Keratinocyte (primary cell): ENCODE measurements around the gene FHOD1. TPM values are rescaled to one million over a fixed set of nuclear protein-coding genes. Genes with fewer than 3 reads are reported as not detected.
A peak's percentile ranks its signal among the peaks of the same experiment; 100 is the strongest.

Source experiments
- DNase-seq: peaks from one replicate; pipeline ENCODE4 v3.0.0-alpha.2; 2011; ENCODE audit warnings: low read depth, missing footprints, low spot score
- FAIRE-seq: peaks from 2 replicates; lab custom pipeline; 2011; peaks lifted over from hg19 to GRCh38; lab: Jason Lieb, UNC
- H2AFZ ChIP-seq: 2 replicates; pipeline ENCODE4 v1.6.0; 2012; ENCODE audit warnings: low read length, control low read depth, inconsistent platforms; ENCODE audit not compliant: control insufficient read depth
- H3K27ac ChIP-seq: 2 replicates; pipeline ENCODE4 v1.5.1; 2011; ENCODE audit warnings: low read length; ENCODE audit not compliant: control insufficient read depth, insufficient read depth
- H3K27me3 ChIP-seq: 3 replicates; pipeline ENCODE4 v1.6.0; 2011; ENCODE audit warnings: low read length; ENCODE audit not compliant: control insufficient read depth, insufficient read depth; ENCODE audit errors: extremely low read depth
- H3K36me3 ChIP-seq, 2 experiments: 2 replicates in 1 of 2; 3 replicates in 1 of 2; pipeline ENCODE4 v1.5.1; 2011; ENCODE audit warnings: low read length in 2 of 2, mild to moderate bottlenecking in 1 of 2; ENCODE audit not compliant: control insufficient read depth in 2 of 2, insufficient read depth in 2 of 2; ENCODE audit errors: extremely low read depth in 1 of 2
- H3K4me1 ChIP-seq: 3 replicates; pipeline ENCODE4 v1.5.1; 2011; ENCODE audit warnings: low read length; ENCODE audit not compliant: control insufficient read depth, insufficient read depth; ENCODE audit errors: extremely low read depth
- H3K4me2 ChIP-seq: 3 replicates; pipeline ENCODE4 v1.6.0; 2011; ENCODE audit warnings: low read depth, low read length; ENCODE audit not compliant: control insufficient read depth, insufficient read depth; ENCODE audit errors: extremely low read depth
- H3K4me3 ChIP-seq, 3 experiments: fragments of 200-600 bp in 1 of 3; sonication (generic) in 1 of 3; 2 replicates in 2 of 3; 3 replicates in 1 of 3; pipeline ENCODE4 v1.5.1; 2011 to 2016; ENCODE audit warnings: low read length in 3 of 3, mild to moderate bottlenecking in 3 of 3, control low read depth in 2 of 3, inconsistent platforms in 1 of 3, low read depth in 1 of 3, mixed read lengths in 1 of 3, mixed run types in 1 of 3, moderate library complexity in 1 of 3; ENCODE audit not compliant: control insufficient read depth in 2 of 3, insufficient read depth in 2 of 3; ENCODE audit errors: extremely low read depth in 1 of 3
- H3K79me2 ChIP-seq: 2 replicates; pipeline ENCODE4 v1.6.0; 2012; ENCODE audit warnings: low read length; ENCODE audit not compliant: control insufficient read depth, insufficient read depth
- H3K9ac ChIP-seq: 3 replicates; pipeline ENCODE4 v1.6.0; 2011; ENCODE audit warnings: low read length; ENCODE audit not compliant: control insufficient read depth, insufficient read depth; ENCODE audit errors: extremely low read depth
- H3K9me1 ChIP-seq: 3 replicates; pipeline ENCODE4 v1.6.0; 2011; ENCODE audit warnings: low read length; ENCODE audit not compliant: control insufficient read depth, insufficient read depth; ENCODE audit errors: extremely low read depth
- H3K9me3 ChIP-seq: 2 replicates; pipeline ENCODE4 v1.5.1; 2012; ENCODE audit warnings: low read depth, low read length; ENCODE audit not compliant: control insufficient read depth
- H4K20me1 ChIP-seq: 3 replicates; pipeline ENCODE4 v1.6.0; 2011; ENCODE audit warnings: low read length; ENCODE audit not compliant: control insufficient read depth, insufficient read depth; ENCODE audit errors: extremely low read depth
- CTCF ChIP-seq, 3 experiments: IDR thresholded peaks in 1 of 3; conservative IDR thresholded peaks in 1 of 3; optimal IDR thresholded peaks in 1 of 3; 2 replicates in 2 of 3; 3 replicates in 1 of 3; pipeline versions ENCODE3 to v1.5.1; 2011; ENCODE audit warnings: low read length in 3 of 3, mild to moderate bottlenecking in 3 of 3, moderate library complexity in 2 of 3, control low read depth in 1 of 3, inconsistent platforms in 1 of 3; ENCODE audit not compliant: insufficient read depth in 2 of 3; ENCODE audit errors: extremely low read depth in 1 of 3
- EZH2 ChIP-seq: IDR thresholded peaks from one replicate; pipeline ENCODE4 v1.6.1; 2012; ENCODE audit warnings: inconsistent platforms, mild to moderate bottlenecking, low read length, moderate library complexity
- dilution Hi-C: fragments of 300-500 bp; cut with MboI; formaldehyde crosslinking; loops from one replicate; pipeline ENCODE4 v1.7.0; 2020; ENCODE audit warnings: low sequenced_read_pairs; ENCODE audit not compliant: extremely low pct_ligation_motif_present
- polyA plus RNA-seq, 5 experiments: library from polyadenylated mRNA; depleted of rRNA in 3 of 5; stranded (reverse) in 3 of 5; stranded (forward) in 1 of 5; unstranded in 1 of 5; fragments of >200 nt; gene quantifications; 1 replicate in 1 of 5; 2 replicates in 3 of 5; 3 replicates in 1 of 5; pipeline versions ENCODE4 v1.2.1 to v1.2.3, GENCODE V29; 2011 to 2012; ENCODE audit warnings: missing spikeins in 2 of 5, low read depth in 1 of 5, low replicate concordance in 1 of 5

The FHOD1 gene
- polyA plus RNA-seq, 1 donor (not counting 4 experiments of a cell fraction or from before 2014, with no cell fraction given) = 29.4 TPM

DNA sequence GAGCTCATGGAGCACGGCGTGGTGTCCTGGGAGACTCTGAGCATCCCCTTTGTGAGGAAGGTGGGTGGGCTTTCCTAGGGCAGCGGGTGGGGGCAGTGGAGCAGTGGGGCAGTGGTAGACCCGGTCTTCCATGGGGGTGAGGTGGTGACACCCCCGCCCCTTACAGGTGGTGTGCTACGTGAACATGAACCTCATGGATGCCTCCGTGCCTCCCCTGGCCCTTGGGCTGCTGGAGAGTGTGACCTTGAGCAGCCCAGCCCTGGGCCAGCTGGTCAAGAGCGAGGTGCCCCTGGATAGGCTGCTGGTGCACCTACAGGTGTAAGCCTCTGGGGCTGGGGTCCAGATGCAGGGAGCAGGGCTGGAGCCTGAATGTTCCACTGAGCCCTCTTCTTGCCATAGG is 46.8 kb downstream of the FHOD1 start:
- H3K27me3 ChIP-seq = no peaks in the 10 kb centered on the region
- TF ChIP-seq CTCF (optimal IDR thresholded peaks at IDR 0.05 in 1 of 3, IDR thresholded peaks at IDR 0.05 in 1 of 3, conservative IDR thresholded peaks at IDR 0.05 in 1 of 3; ENCODE audit: extremely low read depth in 1 of 3, insufficient read depth in 2 of 3, low read length in 3 of 3) (no peak), EZH2 (no peak)
- H3K79me2 ChIP-seq = peaks cover 20% of the 10 kb centered on the region
- dilution Hi-C loops = no loop called here
- FAIRE-seq (no peak), DNase-seq (no peak)
- H3K9ac ChIP-seq = peak overlapping the region; percentile 72
- H2AFZ ChIP-seq = no peak overlapping the region
- H3K4me1 ChIP-seq = peaks cover 18% of the 10 kb centered on the region
- peak overlapping the region; percentile 54 to 70 (median 62) for H3K4me3 ChIP-seq
- H4K20me1 ChIP-seq = no peaks in the 10 kb centered on the region
- H3K4me2 ChIP-seq = peak overlapping the region; percentile 84
- H3K9me3 ChIP-seq = no peaks in the 10 kb centered on the region
- H3K9me1 ChIP-seq = peaks cover 2% of the 10 kb centered on the region
- H3K27ac ChIP-seq = no peak overlapping the region
- H3K36me3 ChIP-seq = peaks cover 30 to 35% of the 10 kb centered on the region in 2 experiments

GRCh38 chr16:67199808-67200198 is 47.5 kb downstream of the FHOD1 start:
- Histone ChIP-seq H3K4me2 (peak overlapping the region; percentile 86), H3K9ac (peak overlapping the region; percentile 72), H3K4me1 (peaks cover 18% of the 10 kb centered on the region), H3K36me3 (peaks cover 37 to 39% of the 10 kb centered on the region in 2 experiments), H3K27ac (no peak overlapping the region), H3K4me3 (peak overlapping the region; percentile 54 to 72 (median 70)), H3K79me2 (peaks cover 25% of the 10 kb centered on the region), H2AFZ (no peak overlapping the region), H3K9me1 (peaks cover 2% of the 10 kb centered on the region), H3K9me3 (no peaks in the 10 kb centered on the region), H3K27me3 (no peaks in the 10 kb centered on the region), H4K20me1 (no peaks in the 10 kb centered on the region)
- FAIRE-seq (no peak), DNase-seq (no peak)
- TF ChIP-seq CTCF (optimal IDR thresholded peaks at IDR 0.05 in 1 of 3, IDR thresholded peaks at IDR 0.05 in 1 of 3, conservative IDR thresholded peaks at IDR 0.05 in 1 of 3; ENCODE audit: extremely low read depth in 1 of 3, insufficient read depth in 2 of 3, low read length in 3 of 3) (peak in 2 of 3 experiments; percentile 19 to 61), EZH2 (no peak)
- dilution Hi-C loops = no loop called here
